ENCODE measurements around the gene PODXL2. TPM values are rescaled to one million over a fixed set of nuclear protein-coding genes. Genes with fewer than 3 reads are reported as not detected.

PODXL2 gene
- total and polyA plus RNA-seq, 2 of the 8 experiments (the other 6 are each of a cell fraction or from before 2014, with no cell fraction given), result 27.6 to 31.6 TPM

DNA sequence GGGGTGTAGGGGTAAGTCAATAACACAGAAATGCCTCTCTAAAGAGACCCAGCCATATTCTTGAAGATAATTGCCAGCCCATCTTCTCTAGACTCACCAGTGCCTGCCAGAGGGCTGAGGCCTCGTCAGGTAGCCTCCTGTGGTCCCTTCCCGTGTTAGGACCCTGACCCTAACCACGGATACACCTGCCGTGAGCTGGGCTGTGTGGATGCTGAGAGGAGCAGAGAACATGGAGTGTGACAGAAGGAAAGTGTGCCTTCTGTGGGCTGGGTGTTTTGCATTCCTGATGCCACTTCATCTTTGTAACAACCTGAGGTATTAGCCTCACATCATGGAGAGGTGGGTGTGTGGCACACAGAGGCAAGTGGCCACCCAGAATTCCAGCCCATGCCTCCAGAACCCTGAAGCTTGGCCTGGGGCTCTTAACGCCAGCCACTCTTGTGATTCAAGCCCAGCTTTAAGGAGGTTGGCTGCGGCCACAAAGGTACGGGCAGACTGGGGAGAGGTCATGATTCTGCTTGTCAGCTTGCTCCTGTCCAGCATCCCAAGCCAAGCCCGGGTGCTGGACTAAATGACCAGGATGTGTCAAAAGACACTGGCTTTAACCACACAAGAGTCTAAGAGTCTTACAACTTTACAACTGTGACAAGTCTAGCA is 22.7 kb downstream of the PODXL2 start:
- Histone ChIP-seq H3K4me1 (replicated peaks in 1 of 4; ENCODE audit: control insufficient read depth in 3 of 4, insufficient read depth in 4 of 4, low read length in 3 of 4) (no peaks in the 10 kb centered on the region), H2BK5ac (ENCODE audit: low read depth, low read length) (no peak overlapping the region)

More for the DNA sequence above, 22.7 kb downstream of the PODXL2 start:
- H3K4me3 ChIP-seq (ENCODE audit: extremely low read depth in 1 of 4, insufficient read depth in 2 of 4, low read depth in 3 of 4, low read length in 4 of 4), result no peak overlapping the region
- no peak overlapping the region for H3K18ac ChIP-seq (ENCODE audit: extremely low read depth, low read length)
- H4K20me1 ChIP-seq (replicated peaks in 1 of 2; ENCODE audit: control insufficient read depth in 1 of 2, insufficient read depth in 2 of 2, low read length in 2 of 2), result peaks cover 0 to 3% of the 10 kb centered on the region in 2 experiments
- H4K5ac ChIP-seq (ENCODE audit: insufficient read length, low read depth, low read length), result no peak overlapping the region
- no peak overlapping the region for H3K14ac ChIP-seq (ENCODE audit: insufficient read length)
- no peaks in the 10 kb centered on the region for H3K79me1 ChIP-seq (ENCODE audit: low read depth, low read length)
- TF ChIP-seq JUND (IDR thresholded peaks at IDR 0.05; ENCODE audit: low read length) (no peak), TAF1 (IDR thresholded peaks at IDR 0.05; ENCODE audit: low read depth, low read length) (no peak), SAP30 (IDR thresholded peaks at IDR 0.05; ENCODE audit: insufficient read depth, insufficient replicate concordance, low read length) (no peak), SP1 (IDR thresholded peaks at IDR 0.05; ENCODE audit: low read depth, low read length) (no peak), TAF7 (optimal IDR thresholded peaks at IDR 0.05; ENCODE audit: borderline replicate concordance, low read depth, low read length) (no peak), CEBPB (IDR thresholded peaks at IDR 0.05; ENCODE audit: low read depth, low read length) (no peak), KDM4A (IDR thresholded peaks at IDR 0.05; ENCODE audit: low read depth, low read length, severe bottlenecking) (no peak), GABPA (IDR thresholded peaks at IDR 0.05; ENCODE audit: borderline replicate concordance, insufficient read depth, low read length) (no peak), SP4 (IDR thresholded peaks at IDR 0.05; ENCODE audit: low read length) (no peak), KDM5A (IDR thresholded peaks at IDR 0.05; ENCODE audit: low read length) (no peak)
- TF ChIP-seq, protein P1, sequence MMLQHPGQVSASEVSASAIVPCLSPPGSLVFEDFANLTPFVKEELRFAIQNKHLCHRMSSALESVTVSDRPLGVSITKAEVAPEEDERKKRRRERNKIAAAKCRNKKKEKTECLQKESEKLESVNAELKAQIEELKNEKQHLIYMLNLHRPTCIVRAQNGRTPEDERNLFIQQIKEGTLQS (IDR thresholded peaks at IDR 0.05; ENCODE audit: insufficient read depth, low read depth, low read length), result no peak
- H3K56ac ChIP-seq (replicated peaks; ENCODE audit: insufficient read length, low read depth, low read length), result no peak overlapping the region
- H3K23ac ChIP-seq (ENCODE audit: insufficient read length), result no peak overlapping the region
- H2BK15ac ChIP-seq (ENCODE audit: low read length), result 0 out of 2 replicates have a peak overlapping the region, but pooled peaks have one; percentile 14
- H3K23me2 ChIP-seq (ENCODE audit: low read depth, low read length), result no peaks in the 10 kb centered on the region
- WGBS, 2 experiments (ENCODE audit: extremely low coverage in 1 of 2, insufficient coverage in 1 of 2, insufficient read length in 1 of 2, insufficient replicate concordance in 2 of 2, low coverage in 1 of 2, low lambda C conversion rate in 2 of 2, missing lambda C conversion rate in 1 of 2), result 91% methylated on average over 8 of the region's 8 CpGs; no CpG with 5 or more reads in 1 of the 2 experiments
- H2BK120ac ChIP-seq (replicated peaks; ENCODE audit: low read depth, low read length), result no peak overlapping the region
- no peaks in the 10 kb centered on the region for H3K27me3 ChIP-seq (replicated peaks in 1 of 4; ENCODE audit: control insufficient read depth in 3 of 4, extremely low read depth in 1 of 4, insufficient read depth in 3 of 4, low read length in 3 of 4)
- H2AK5ac ChIP-seq (ENCODE audit: low read depth, low read length), result no peak overlapping the region
- DNase-seq (ENCODE audit: low read depth in 1 of 2, low spot score in 2 of 2), result no peak
- H3K36me3 ChIP-seq (ENCODE audit: control insufficient read depth in 2 of 4, insufficient read depth in 4 of 4, low read length in 3 of 4), result no peaks in the 10 kb centered on the region
- H3K4ac ChIP-seq (replicated peaks; ENCODE audit: insufficient read length, low read depth, low read length), result no peak overlapping the region
- H2BK20ac ChIP-seq (ENCODE audit: low read length), result no peak overlapping the region
- no peaks in the 10 kb centered on the region for H3K79me2 ChIP-seq (ENCODE audit: control insufficient read depth in 1 of 2, insufficient read depth in 2 of 2, low read length in 2 of 2)
- POLR2A ChIA-PET (ENCODE audit: partially characterized antibody), result interaction anchor here (1.0 to 1.7 kb wide), 3 partner anchors 11 to 39 kb away, joined by 3 read pairs; no protein-coding TSS in a partner anchor
- H2AFZ ChIP-seq (ENCODE audit: low read length), result no peak overlapping the region
- no peak for FAIRE-seq
- CTCF ChIA-PET (ENCODE audit: partially characterized antibody), result interaction anchor here (0.7 to 10.2 kb wide), 27 partner anchors 10 to 344 kb away, joined by 3 to 104 read pairs (median 4); partner anchors contain the start of gene MGLL
- no peak overlapping the region for H3K27ac ChIP-seq (ENCODE audit: low read depth, low read length)
- no peak overlapping the region for H4K8ac ChIP-seq (ENCODE audit: extremely low read depth, insufficient read depth, low read length)
- H2BK12ac ChIP-seq (ENCODE audit: low read depth, low read length), result no peak overlapping the region
- H3K4me2 ChIP-seq (ENCODE audit: insufficient read depth in 1 of 2, low read depth in 2 of 2, low read length in 2 of 2), result no peak overlapping the region
- H3K9ac ChIP-seq (replicated peaks in 1 of 4; ENCODE audit: extremely low read depth in 1 of 4, low read depth in 3 of 4, low read length in 3 of 4), result no peak overlapping the region
- no peaks in the 10 kb centered on the region for H3K9me3 ChIP-seq (ENCODE audit: insufficient read depth in 2 of 2, low read depth in 1 of 2, low read length in 1 of 2)
- H4K91ac ChIP-seq (replicated peaks; ENCODE audit: insufficient read length, low read length), result no peak overlapping the region

Measured in H1 (cell line).